HG03108 (cell line): ENCODE data around the gene METTL3.

Experiments
- ATAC-seq: cut with Tn5 transposase; IDR thresholded peaks from one replicate; pipeline ENCODE4 v1.9.1; 2021; ENCODE audit warnings: moderate library complexity; ENCODE audit not compliant: unreplicated experiment

Gene METTL3

GRCh38 chr14:21476925-21477681 is 34.0 kb downstream of the METTL3 start, which contains the start of the genes RAB2B and TOX4:
TSS of gene RAB2B (minus strand) at chr14:21476959. CDS start at chr14:21476872, 87 bp downstream.
TSS of gene TOX4 (plus strand) at chr14:21477195. CDS start at chr14:21477279, 84 bp downstream.
- ATAC-seq: peak; percentile 100

GRCh38 chr14:21476523-21476924 is 34.6 kb downstream of the METTL3 start:
- peak; percentile 21 for ATAC-seq

- ATAC-seq: no peak
Observed at GRCh38 chr14:21475767-21476522, 35.2 kb downstream of the METTL3 start.

- ATAC-seq: no peak
Observed at GRCh38 chr14:21467616-21468015, 43.5 kb downstream of the METTL3 start.

- ATAC-seq: peak; percentile 98
Observed at GRCh38 chr14:21455912-21456667, 55.0 kb downstream of the METTL3 start, which contains the start of gene CHD8. TSS of gene CHD8 (minus strand) at chr14:21456123. CDS start at chr14:21431643, 24,480 bp downstream.

GRCh38 chr14:21455592-21455911 is 55.6 kb downstream of the METTL3 start:
- no peak for ATAC-seq

GRCh38 chr14:21454843-21455544 is 56.1 kb downstream of the METTL3 start:
- no peak for ATAC-seq

GRCh38 chr14:21449899-21450216 is 61.3 kb downstream of the METTL3 start:
- no peak for ATAC-seq
